Karpas-422 (cell line): ENCODE results near the gene GADD45A. TPM values are rescaled to one million over a fixed set of nuclear protein-coding genes. Genes with fewer than 3 reads are reported as not detected.

ENCODE experiments used
- DNase-seq: peaks from one replicate; pipeline ENCODE4 v3.0.0-alpha.2; 2015
- H2AFZ ChIP-seq: fragments of 200-600 bp; sonication (generic); 2 replicates; pipeline ENCODE4 v1.6.1; 2014; ENCODE audit warnings: antibody characterized with exemption, low read length, mixed read lengths
- H3K27ac ChIP-seq: fragments of 200-600 bp; sonication (generic); 2 replicates; pipeline ENCODE4 v1.5.1; 2014; ENCODE audit warnings: mild to moderate bottlenecking, low read length, moderate library complexity
- H3K27me3 ChIP-seq: fragments of 200-600 bp; sonication (generic); 2 replicates; pipeline ENCODE4 v1.6.1; 2014; ENCODE audit warnings: low read length, mixed read lengths
- H3K36me3 ChIP-seq: fragments of 200-600 bp; sonication (generic); 2 replicates; pipeline ENCODE4 v1.6.1; 2014; ENCODE audit warnings: low read length, mixed read lengths; ENCODE audit not compliant: insufficient read depth
- H3K4me1 ChIP-seq: fragments of 200-600 bp; sonication (generic); 2 replicates; pipeline ENCODE4 v1.6.1; 2014; ENCODE audit warnings: mild to moderate bottlenecking, low read length, mixed read lengths
- H3K4me2 ChIP-seq: fragments of 200-600 bp; sonication (generic); 2 replicates; pipeline ENCODE4 v1.6.1; 2014; ENCODE audit warnings: low read length, low read depth, mild to moderate bottlenecking; ENCODE audit not compliant: poor library complexity, severe bottlenecking
- H3K4me3 ChIP-seq: fragments of 200-600 bp; sonication (generic); 2 replicates; pipeline ENCODE4 v1.5.1; 2014; ENCODE audit warnings: mild to moderate bottlenecking, antibody characterized with exemption, low read length, mixed read lengths
- H3K79me2 ChIP-seq: fragments of 200-600 bp; sonication (generic); 2 replicates; pipeline ENCODE4 v1.6.1; 2014; ENCODE audit warnings: mild to moderate bottlenecking, low read length, mixed read lengths
- H3K9ac ChIP-seq: fragments of 200-600 bp; sonication (generic); 2 replicates; pipeline ENCODE4 v1.6.0; 2014; ENCODE audit warnings: low read length
- H3K9me2 ChIP-seq: fragments of 200-600 bp; sonication (generic), shearing (Covaris generic); replicated peaks from 2 replicates; pipeline ENCODE4 v1.6.0; 2014; ENCODE audit warnings: mild to moderate bottlenecking, low read length, moderate library complexity; ENCODE audit not compliant: insufficient read depth
- H3K9me3 ChIP-seq: fragments of 300-700, 200-600 bp; sonication (generic); 2 replicates; pipeline ENCODE4 v1.6.1; 2014; ENCODE audit warnings: low read length, mixed read lengths
- H4K20me1 ChIP-seq: fragments of 200-600 bp; sonication (generic); 2 replicates; pipeline ENCODE4 v1.6.1; 2014; ENCODE audit warnings: mild to moderate bottlenecking, antibody characterized with exemption, low read length, low read depth; ENCODE audit not compliant: insufficient read depth
- total RNA-seq: library from RNA; depleted of rRNA; stranded (reverse); fragments of >200 nt; shearing (Covaris generic); gene quantifications from 2 replicates; pipeline ENCODE4 v1.2.3, GENCODE V29; 2014; ENCODE audit warnings: low replicate concordance

The GADD45A gene
- total RNA-seq, 1 experiment from 2014 or later: 6.5 TPM

- Histone ChIP-seq H3K27me3 (no peaks in the 10 kb centered on the region), H3K36me3 (no peaks in the 10 kb centered on the region), H2AFZ (no peak overlapping the region), H4K20me1 (no peaks in the 10 kb centered on the region), H3K79me2 (no peaks in the 10 kb centered on the region), H3K4me1 (peaks cover 31% of the 10 kb centered on the region), H3K9me3 (no peaks in the 10 kb centered on the region), H3K4me3 (no peak overlapping the region), H3K9me2 (no peaks in the 10 kb centered on the region), H3K27ac (no peak overlapping the region), H3K4me2 (no peak overlapping the region), H3K9ac (no peak overlapping the region)
- no peak for DNase-seq
Observed at GRCh38 chr1:67711158-67711854, 26.3 kb downstream of the GADD45A start.

- peaks cover 31% of the 10 kb centered on the region for H3K4me1 ChIP-seq
- H3K9ac ChIP-seq: no peak overlapping the region
- H3K4me3 ChIP-seq: no peak overlapping the region
- no peaks in the 10 kb centered on the region for H3K27me3 ChIP-seq
- H4K20me1 ChIP-seq: no peaks in the 10 kb centered on the region
- no peak overlapping the region for H3K27ac ChIP-seq
- no peak for DNase-seq
- H3K9me2 ChIP-seq: no peaks in the 10 kb centered on the region
- H3K9me3 ChIP-seq: no peaks in the 10 kb centered on the region
- H3K36me3 ChIP-seq: no peaks in the 10 kb centered on the region
- no peak overlapping the region for H2AFZ ChIP-seq
- no peak overlapping the region for H3K4me2 ChIP-seq
- no peaks in the 10 kb centered on the region for H3K79me2 ChIP-seq
Observed at GRCh38 chr1:67711855-67712212, 26.8 kb downstream of the GADD45A start.

GRCh38 chr1:67713057-67713846 lies 28.3 kb downstream of the GADD45A start:
- Histone ChIP-seq H3K9me3 (no peaks in the 10 kb centered on the region), H3K4me1 (peaks cover 31% of the 10 kb centered on the region), H3K27me3 (no peaks in the 10 kb centered on the region), H3K4me3 (no peak overlapping the region), H3K9me2 (no peaks in the 10 kb centered on the region), H4K20me1 (no peaks in the 10 kb centered on the region), H2AFZ (no peak overlapping the region), H3K79me2 (no peaks in the 10 kb centered on the region), H3K4me2 (peak overlapping the region; percentile 48), H3K27ac (peak overlapping the region; percentile 55), H3K36me3 (no peaks in the 10 kb centered on the region), H3K9ac (no peak overlapping the region; the same call in 1 of the 2 replicates)
- DNase-seq: no peak

- Histone ChIP-seq H3K4me3 (no peak overlapping the region), H3K9me3 (no peaks in the 10 kb centered on the region), H3K4me2 (no peak overlapping the region), H3K36me3 (no peaks in the 10 kb centered on the region), H4K20me1 (no peaks in the 10 kb centered on the region), H3K4me1 (peaks cover 29% of the 10 kb centered on the region), H2AFZ (no peak overlapping the region), H3K79me2 (no peaks in the 10 kb centered on the region), H3K27ac (no peak overlapping the region), H3K27me3 (no peaks in the 10 kb centered on the region), H3K9ac (no peak overlapping the region), H3K9me2 (no peaks in the 10 kb centered on the region)
- DNase-seq: no peak
Observed at GRCh38 chr1:67715819-67716218, 30.8 kb downstream of the GADD45A start.

- Histone ChIP-seq H3K27ac (no peak overlapping the region), H3K9ac (no peak overlapping the region), H3K79me2 (no peaks in the 10 kb centered on the region), H3K4me1 (peaks cover 23% of the 10 kb centered on the region), H3K36me3 (no peaks in the 10 kb centered on the region), H3K9me2 (no peaks in the 10 kb centered on the region), H3K27me3 (no peaks in the 10 kb centered on the region), H3K9me3 (no peaks in the 10 kb centered on the region), H3K4me2 (no peak overlapping the region), H4K20me1 (no peaks in the 10 kb centered on the region), H2AFZ (no peak overlapping the region), H3K4me3 (no peak overlapping the region)
- DNase-seq: no peak
Observed at GRCh38 chr1:67716800-67717199, 31.8 kb downstream of the GADD45A start.

- Histone ChIP-seq H3K79me2 (no peaks in the 10 kb centered on the region), H3K36me3 (no peaks in the 10 kb centered on the region), H3K4me1 (peaks cover 14% of the 10 kb centered on the region), H3K9ac (no peak overlapping the region), H3K27me3 (no peaks in the 10 kb centered on the region), H4K20me1 (no peaks in the 10 kb centered on the region), H3K27ac (no peak overlapping the region), H2AFZ (no peak overlapping the region), H3K4me3 (no peak overlapping the region), H3K9me3 (no peaks in the 10 kb centered on the region), H3K4me2 (no peak overlapping the region), H3K9me2 (no peaks in the 10 kb centered on the region)
- no peak for DNase-seq
Observed at GRCh38 chr1:67717876-67718275, 32.9 kb downstream of the GADD45A start.

GRCh38 chr1:67719329-67720196 lies 34.6 kb downstream of the GADD45A start:
- no peak overlapping the region for H2AFZ ChIP-seq
- H3K9me3 ChIP-seq: no peaks in the 10 kb centered on the region

GRCh38 chr1:67721112-67721511 lies 36.1 kb downstream of the GADD45A start:
- H3K27me3 ChIP-seq: no peaks in the 10 kb centered on the region
- H4K20me1 ChIP-seq: no peaks in the 10 kb centered on the region

More at GRCh38 chr1:67719329-67720196, 34.6 kb downstream of the GADD45A start:
- no peaks in the 10 kb centered on the region for H3K79me2 ChIP-seq
- H3K36me3 ChIP-seq: no peaks in the 10 kb centered on the region
- H3K27me3 ChIP-seq: no peaks in the 10 kb centered on the region
- H3K4me3 ChIP-seq: no peak overlapping the region
- no peak overlapping the region for H3K4me2 ChIP-seq
- no peak for DNase-seq
- no peaks in the 10 kb centered on the region for H3K4me1 ChIP-seq
- no peaks in the 10 kb centered on the region for H4K20me1 ChIP-seq
- no peak overlapping the region for H3K27ac ChIP-seq
- H3K9ac ChIP-seq: no peak overlapping the region
- no peaks in the 10 kb centered on the region for H3K9me2 ChIP-seq

More at GRCh38 chr1:67721112-67721511, 36.1 kb downstream of the GADD45A start:
- no peaks in the 10 kb centered on the region for H3K9me2 ChIP-seq
- no peak overlapping the region for H2AFZ ChIP-seq
- H3K27ac ChIP-seq: no peak overlapping the region
- no peak for DNase-seq
- no peaks in the 10 kb centered on the region for H3K9me3 ChIP-seq
- no peak overlapping the region for H3K4me2 ChIP-seq
- H3K4me3 ChIP-seq: no peak overlapping the region
- no peaks in the 10 kb centered on the region for H3K4me1 ChIP-seq
- no peaks in the 10 kb centered on the region for H3K79me2 ChIP-seq
- no peak overlapping the region for H3K9ac ChIP-seq
- H3K36me3 ChIP-seq: no peaks in the 10 kb centered on the region
